ENCODE measurements around the gene DPP9.

Gene DPP9

DNA sequence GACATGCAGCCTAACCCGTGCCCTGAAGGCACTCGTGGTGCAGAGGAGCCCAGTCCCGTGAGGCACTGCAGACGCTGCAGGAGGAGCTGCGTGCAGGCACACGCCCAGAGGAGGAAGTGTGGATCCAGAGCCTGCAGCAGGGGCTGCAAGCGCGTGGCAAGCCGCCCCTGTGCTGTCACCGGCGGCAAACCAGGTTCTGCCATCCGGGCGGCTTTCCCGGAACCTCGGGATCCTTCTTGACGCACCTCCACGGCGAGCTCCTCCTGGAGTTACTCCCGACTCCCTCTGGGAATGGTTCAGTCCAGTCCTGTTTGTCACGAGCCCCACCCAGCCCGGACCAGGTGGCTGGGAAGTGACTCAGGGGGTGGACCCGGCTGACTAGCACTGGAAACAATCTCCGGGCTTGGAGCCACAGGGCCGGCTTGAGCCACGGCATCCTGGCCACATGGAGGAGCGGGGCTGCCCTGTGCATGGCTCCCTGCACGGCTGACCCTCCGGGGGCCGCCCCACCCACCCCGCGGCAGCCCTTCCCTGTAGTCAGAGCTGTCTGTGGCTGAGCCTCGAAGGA is 10.2 kb downstream of the DPP9 start:
- in situ Hi-C loops (cut with HindIII; ENCODE audit: low pct_unique_long_range_greater_than_20kb, low sequenced_read_pairs): no loop called here
- TF ChIP-seq JUND (IDR thresholded peaks at IDR 0.05; ENCODE audit: low read depth): no peak
- no peak for DNase-seq (ENCODE audit: low read depth in 1 of 2, low spot score in 1 of 2)

DNA sequence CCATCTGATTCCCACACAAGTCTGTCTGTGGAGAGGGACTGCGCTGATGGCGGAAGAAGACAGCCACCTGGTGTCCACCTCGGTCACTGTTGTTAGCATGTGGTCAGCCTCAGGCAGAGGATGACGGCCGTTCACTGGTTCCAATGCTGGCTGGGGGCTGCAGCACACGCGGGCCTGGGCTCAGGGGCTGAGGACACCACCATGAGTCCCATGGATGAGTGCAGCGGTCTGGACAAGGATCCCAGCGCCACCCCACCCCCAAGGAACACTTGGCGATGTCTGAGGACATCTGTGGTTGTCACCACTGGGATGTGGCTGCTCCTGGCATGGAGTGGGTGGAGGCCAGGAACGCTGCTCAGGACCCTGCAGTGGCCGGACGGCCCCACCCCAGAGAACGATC is 10.9 kb downstream of the DPP9 start:
- in situ Hi-C loops (cut with HindIII; ENCODE audit: low pct_unique_long_range_greater_than_20kb, low sequenced_read_pairs): no loop called here
- DNase-seq (ENCODE audit: low read depth in 1 of 2, low spot score in 1 of 2): no peak
- no peak for TF ChIP-seq JUND (IDR thresholded peaks at IDR 0.05; ENCODE audit: low read depth)

DNA sequence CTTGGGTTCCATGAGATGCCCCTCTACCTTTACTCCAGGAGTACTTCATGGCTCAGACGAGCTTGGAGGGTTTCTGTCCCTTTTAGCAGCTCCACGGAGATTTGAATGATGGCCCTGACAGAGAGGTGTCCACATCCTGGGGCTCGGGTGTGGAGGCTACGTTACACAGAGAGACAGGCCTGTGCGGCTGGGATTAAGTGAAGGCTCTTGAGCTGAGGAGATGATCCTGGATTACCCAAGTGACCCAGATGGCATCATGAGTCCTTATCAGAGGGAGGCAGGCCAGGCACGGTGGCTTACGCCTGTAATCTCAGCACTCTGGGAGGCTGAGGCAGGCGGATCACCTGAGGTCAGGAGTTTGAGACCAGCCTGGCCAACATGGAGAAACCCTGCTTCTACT is 12.4 kb downstream of the DPP9 start:
- TF ChIP-seq JUND (IDR thresholded peaks at IDR 0.05; ENCODE audit: low read depth): no peak
- no peak for DNase-seq (ENCODE audit: low read depth in 1 of 2, low spot score in 1 of 2)
- in situ Hi-C loops (cut with HindIII; ENCODE audit: low pct_unique_long_range_greater_than_20kb, low sequenced_read_pairs): no loop called here

DNA sequence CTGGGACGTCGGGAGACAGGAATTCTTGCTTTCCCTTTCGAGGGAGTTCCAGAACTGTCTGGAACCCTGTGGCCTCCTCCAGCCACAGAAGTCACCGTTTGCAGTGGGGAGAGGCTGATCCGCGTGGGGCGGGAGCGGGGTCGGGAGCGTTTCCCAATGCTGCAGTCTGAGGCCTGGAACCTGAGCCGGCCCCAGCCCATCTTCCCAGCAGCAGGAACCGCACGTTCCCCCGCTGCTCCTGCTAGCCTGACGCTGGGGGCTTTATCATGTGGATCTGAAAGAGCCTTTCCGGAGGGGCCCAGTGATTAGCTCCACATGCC is 13.4 kb downstream of the DPP9 start:
- DNase-seq (ENCODE audit: low read depth in 1 of 2, low spot score in 1 of 2): no peak
- TF ChIP-seq JUND (IDR thresholded peaks at IDR 0.05; ENCODE audit: low read depth): no peak
- in situ Hi-C loops (cut with HindIII; ENCODE audit: low pct_unique_long_range_greater_than_20kb, low sequenced_read_pairs): no loop called here

DNA sequence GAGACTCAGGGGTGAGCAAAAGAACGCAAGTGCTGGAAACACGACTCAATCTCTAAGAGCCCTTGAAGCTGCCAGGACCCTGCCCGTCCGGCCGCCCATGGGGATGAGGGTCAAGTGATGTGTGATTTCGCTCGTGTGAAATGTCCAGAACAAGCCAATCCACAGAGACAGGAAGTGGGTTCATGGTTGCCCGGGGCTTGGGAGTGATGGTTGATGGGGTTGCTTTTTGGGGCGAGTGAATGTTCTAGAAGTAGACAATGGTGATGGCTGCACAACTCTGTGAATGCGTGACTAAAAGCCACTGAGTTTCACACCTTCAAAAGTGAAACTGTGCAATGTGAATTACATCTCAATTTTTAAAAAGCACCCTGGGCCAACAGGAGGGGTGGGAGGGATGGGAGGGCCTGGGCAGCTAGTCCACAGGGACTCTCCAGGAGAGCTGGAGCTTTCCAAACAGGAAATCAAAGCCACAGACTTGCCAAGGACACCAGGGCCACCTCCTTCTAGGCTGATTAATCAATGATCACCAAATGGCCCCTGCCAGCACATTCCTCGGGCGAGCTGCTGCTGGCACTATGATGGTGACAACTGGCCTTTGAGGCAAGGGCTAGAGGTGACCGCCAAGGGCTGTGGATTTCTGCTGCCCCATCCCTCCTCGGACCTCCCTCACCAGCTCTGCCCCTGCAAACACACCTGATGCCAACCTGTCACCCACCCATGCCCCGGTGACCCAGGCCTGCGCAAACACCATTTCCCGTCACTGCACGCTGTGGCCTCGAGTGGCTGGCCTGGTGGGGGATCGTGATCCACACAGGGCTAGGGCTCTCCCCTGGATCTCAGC is 14.0 kb downstream of the DPP9 start:
- in situ Hi-C loops (cut with HindIII; ENCODE audit: low pct_unique_long_range_greater_than_20kb, low sequenced_read_pairs): no loop called here
- TF ChIP-seq JUND (IDR thresholded peaks at IDR 0.05; ENCODE audit: low read depth): no peak
- no peak for DNase-seq (ENCODE audit: low read depth in 1 of 2, low spot score in 1 of 2)

DNA sequence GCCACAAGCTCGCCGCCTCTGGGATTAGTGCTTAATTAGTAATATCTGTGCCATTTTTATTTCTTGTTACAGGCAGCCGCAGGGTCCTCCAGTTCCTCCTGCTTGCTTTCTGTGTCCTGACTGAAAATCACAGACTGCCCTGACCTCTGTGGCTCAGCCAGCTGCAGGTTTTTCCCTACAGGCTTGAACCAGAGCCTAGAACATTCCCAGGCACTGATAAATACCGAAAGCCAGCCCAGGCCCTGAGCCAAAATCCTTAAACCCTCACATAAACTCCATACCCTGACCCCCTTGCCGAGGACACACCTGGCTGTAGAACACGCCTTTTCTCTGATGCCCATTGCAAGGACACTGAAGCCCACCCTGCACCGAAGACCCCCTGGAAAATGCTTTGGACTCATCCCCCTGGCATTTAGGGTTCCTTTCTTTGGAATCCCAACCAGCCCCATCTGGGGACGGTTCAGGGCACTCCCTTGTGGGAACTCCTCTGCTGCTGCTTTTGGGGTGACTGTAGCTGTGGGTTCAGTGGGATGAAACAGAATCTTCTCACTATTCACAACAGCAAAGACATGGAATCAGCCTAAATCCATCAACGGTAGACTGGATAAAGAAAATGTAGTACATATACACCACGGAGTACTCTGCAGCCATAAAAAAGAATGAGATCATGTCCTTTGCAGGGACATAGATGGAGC is 15.5 kb downstream of the DPP9 start:
- no peak for DNase-seq (ENCODE audit: low read depth in 1 of 2, low spot score in 1 of 2)
- no peak for TF ChIP-seq JUND (IDR thresholded peaks at IDR 0.05; ENCODE audit: low read depth)
- in situ Hi-C loops (cut with HindIII; ENCODE audit: low pct_unique_long_range_greater_than_20kb, low sequenced_read_pairs): no loop called here

DNA sequence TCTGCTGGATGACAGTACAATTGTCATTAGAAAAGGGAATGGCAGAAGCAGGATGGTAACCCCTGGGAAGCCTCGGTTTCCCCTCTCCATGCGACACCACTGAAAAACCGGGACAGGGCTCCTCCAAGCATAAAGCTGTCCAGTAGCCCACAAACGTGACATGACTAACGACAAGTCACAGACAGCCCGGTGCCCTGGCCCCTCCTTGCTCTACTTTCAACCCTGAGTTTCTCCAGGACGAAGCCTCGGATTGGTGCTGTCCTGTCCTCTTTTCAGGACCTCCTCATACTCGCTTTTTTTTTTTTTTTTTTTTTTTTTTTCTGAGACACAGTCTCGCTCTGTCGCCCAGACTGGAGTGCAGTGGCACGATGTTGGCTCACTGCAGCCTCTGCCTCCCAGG is 16.3 kb downstream of the DPP9 start:
- no peak for DNase-seq (ENCODE audit: low read depth in 1 of 2, low spot score in 1 of 2)
- in situ Hi-C loops (cut with HindIII; ENCODE audit: low pct_unique_long_range_greater_than_20kb, low sequenced_read_pairs): no loop called here
- TF ChIP-seq JUND (IDR thresholded peaks at IDR 0.05; ENCODE audit: low read depth): no peak

DNA sequence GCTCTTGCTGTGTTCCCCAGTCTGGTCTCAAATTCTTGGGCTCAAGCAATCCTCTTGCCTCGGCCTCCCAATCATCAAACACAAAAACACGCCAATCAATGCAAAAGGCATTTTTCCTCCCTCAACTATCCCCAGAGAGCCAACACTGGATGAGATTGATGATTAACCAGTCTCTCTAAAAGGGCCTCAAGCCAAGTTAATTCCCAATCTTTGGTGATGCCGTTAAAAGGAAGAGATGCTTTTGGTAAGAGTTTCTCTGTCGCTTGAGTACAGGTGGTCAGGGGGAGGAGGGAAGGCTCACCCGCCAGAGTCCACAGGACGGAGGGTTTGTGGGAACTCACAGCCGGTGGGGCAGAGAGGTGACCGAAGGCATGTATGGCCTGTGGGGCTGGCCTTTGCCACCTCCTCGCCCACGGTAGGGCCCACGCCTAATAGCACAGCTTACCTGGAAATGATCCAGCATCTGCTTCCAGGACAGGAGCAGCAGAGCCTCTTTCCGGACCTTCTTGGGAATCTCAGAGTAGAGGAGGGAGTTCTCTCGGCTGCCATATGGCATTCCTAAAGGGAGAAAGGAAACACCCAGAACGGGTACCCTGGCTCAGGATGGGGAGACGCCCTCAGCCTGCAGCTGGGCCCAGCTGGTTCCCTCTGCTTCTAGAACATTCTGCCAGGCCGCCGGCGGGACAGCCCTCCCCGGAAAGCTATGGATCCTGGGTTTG is 18.1 kb downstream of the DPP9 start:
- DNase-seq (ENCODE audit: low read depth in 1 of 2, low spot score in 1 of 2): no peak
- in situ Hi-C loops (cut with HindIII; ENCODE audit: low pct_unique_long_range_greater_than_20kb, low sequenced_read_pairs): no loop called here
- TF ChIP-seq JUND (IDR thresholded peaks at IDR 0.05; ENCODE audit: low read depth): no peak

DNA sequence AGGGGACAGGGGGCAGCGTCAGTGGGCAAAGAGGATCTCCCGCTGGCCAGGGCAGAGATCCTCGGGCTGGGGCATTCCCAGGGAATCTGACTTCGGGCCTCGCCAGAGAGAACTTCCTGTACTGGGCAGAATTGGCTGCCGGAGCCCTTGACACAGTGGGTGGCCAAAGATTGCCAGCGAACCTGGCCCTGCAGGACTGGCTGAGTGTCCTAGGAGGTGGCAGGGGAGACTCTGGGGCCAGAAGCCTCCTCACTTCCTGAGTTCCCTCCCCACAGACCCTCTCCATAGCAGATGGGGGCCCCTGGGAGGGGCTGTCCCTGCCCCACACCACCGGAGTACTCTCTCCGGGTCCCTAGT is 19.3 kb downstream of the DPP9 start:
- in situ Hi-C loops (cut with HindIII; ENCODE audit: low pct_unique_long_range_greater_than_20kb, low sequenced_read_pairs): no loop called here
- DNase-seq (ENCODE audit: low read depth in 1 of 2, low spot score in 1 of 2): no peak
- TF ChIP-seq JUND (IDR thresholded peaks at IDR 0.05; ENCODE audit: low read depth): no peak

DNA sequence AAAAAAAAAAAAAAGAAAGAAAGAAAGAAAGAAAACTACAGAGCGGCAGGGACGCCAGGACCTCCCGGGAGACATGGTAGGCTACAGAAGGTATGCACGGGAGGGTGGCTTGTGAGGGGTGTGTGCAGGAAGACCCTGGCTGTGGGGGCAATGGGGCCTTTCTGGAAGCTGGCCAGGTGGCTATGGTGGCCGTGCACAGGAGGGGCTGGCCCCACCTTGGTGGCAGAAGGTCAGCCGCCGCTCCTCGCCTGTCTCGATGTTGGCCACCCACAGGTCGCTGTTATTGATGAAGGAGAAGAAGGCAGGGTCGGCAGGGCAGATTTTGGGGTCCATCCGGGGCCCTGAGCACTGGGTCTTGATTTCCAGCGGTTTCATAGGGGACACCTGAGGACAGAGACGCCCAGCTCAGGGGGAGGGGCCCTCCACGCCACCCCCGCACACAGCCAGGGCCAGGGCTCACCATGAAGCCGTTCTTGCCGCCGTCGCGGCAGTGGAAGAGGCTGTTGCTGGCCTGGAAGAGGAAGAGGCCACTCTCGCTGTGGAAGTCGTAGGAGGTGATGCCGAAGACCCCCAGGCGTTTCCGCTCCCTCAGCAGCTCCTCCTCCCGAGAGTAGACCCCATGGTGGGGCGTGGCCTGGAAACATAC is 19.8 kb downstream of the DPP9 start:
- in situ Hi-C loops (cut with HindIII; ENCODE audit: low pct_unique_long_range_greater_than_20kb, low sequenced_read_pairs): no loop called here
- TF ChIP-seq JUND (IDR thresholded peaks at IDR 0.05; ENCODE audit: low read depth): no peak
- DNase-seq (ENCODE audit: low read depth in 1 of 2, low spot score in 1 of 2): no peak

DNA sequence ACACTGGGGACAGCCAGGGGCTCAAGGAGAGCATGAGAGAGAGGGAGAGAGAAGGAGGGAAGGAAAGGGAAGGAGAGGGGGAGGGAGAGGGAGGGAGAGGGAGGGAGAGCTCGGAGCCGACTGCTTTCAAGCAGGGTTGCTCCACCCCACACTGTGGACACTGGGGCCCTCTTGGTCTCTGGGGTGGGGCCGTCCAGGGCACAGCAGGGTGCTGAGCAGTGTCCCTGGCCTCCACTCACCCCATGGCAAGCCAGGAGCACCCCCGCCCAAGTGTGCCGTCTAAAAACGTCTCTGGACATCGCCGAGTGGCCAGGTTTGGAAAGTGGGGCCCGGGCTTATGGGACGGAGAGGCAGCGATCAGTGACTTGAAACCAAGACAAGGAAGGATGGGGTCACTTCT is 20.9 kb downstream of the DPP9 start:
- no peak for TF ChIP-seq JUND (IDR thresholded peaks at IDR 0.05; ENCODE audit: low read depth)
- no peak for DNase-seq (ENCODE audit: low read depth in 1 of 2, low spot score in 1 of 2)
- in situ Hi-C loops (cut with HindIII; ENCODE audit: low pct_unique_long_range_greater_than_20kb, low sequenced_read_pairs): no loop called here

DNA sequence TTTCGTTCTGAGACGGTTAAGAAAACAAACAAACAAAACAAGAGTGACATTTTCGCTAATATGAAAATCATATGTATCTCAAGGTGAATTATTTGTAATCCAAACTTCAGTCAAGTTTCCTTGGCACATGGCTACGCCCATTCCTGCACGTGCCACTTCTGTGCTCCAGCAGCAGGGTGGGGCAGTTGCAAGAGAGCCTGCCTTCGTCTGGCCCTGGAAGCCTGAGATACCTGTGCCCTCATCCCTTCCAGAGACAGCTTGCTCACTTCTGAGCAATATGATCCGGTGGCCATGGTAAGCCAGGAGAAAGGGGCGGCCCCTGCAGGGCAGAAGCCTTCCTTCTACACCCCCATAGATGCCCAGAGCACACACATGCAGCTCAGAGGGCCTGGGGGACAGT is 22.1 kb downstream of the DPP9 start:
- TF ChIP-seq JUND (IDR thresholded peaks at IDR 0.05; ENCODE audit: low read depth): no peak

DNA sequence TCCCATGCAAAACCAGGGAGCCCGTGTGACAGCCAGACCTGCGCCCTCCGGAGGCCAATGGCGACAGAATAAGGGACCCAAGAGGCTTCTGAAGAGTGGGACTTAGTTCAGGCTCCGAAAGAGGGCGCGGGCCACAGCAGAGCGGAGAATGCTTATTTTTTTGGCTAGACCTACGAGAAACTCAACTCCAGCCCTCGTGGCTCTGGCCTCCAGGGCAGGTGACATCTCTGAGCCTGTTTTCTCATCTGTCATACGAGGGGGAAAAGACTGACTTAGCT is 23.0 kb downstream of the DPP9 start:
- in situ Hi-C loops (cut with HindIII; ENCODE audit: low pct_unique_long_range_greater_than_20kb, low sequenced_read_pairs): no loop called here
- TF ChIP-seq JUND (IDR thresholded peaks at IDR 0.05; ENCODE audit: low read depth): no peak
- no peak for DNase-seq (ENCODE audit: low read depth in 1 of 2, low spot score in 1 of 2)

More for the DNA sequence above, 22.1 kb downstream of the DPP9 start:
- no peak for DNase-seq (ENCODE audit: low read depth in 1 of 2, low spot score in 1 of 2)
- in situ Hi-C loops (cut with HindIII; ENCODE audit: low pct_unique_long_range_greater_than_20kb, low sequenced_read_pairs): no loop called here
